CD8-positive, alpha-beta memory T cell (primary cell): ENCODE results near the gene TVP23A. TPM values are rescaled to one million over a fixed set of nuclear protein-coding genes. Genes with fewer than 3 reads are reported as not detected.

ENCODE experiments used
- CTCF ChIA-PET: fragments of 350-600 bp; sonication (Branson Sonifier 250); formaldehyde crosslinking; loops from one replicate; lab custom pipeline; 2021; ENCODE audit warnings: antibody characterized with exemption; lab: Charles Lee
- POLR2A ChIA-PET: fragments of 350-600 bp; sonication (Branson Sonifier 250); formaldehyde crosslinking; loops from one replicate; lab custom pipeline; 2021; ENCODE audit warnings: antibody characterized with exemption; lab: Charles Lee
- DNase-seq, 5 donors: peaks; one replicate each; pipeline versions ENCODE4 v3.0.0 to v3.0.0-alpha.2; 2020 to 2022; ENCODE audit warnings: mixed read lengths in 1 of 5
- H3K27ac ChIP-seq: one replicate; pipeline ENCODE4 v1.7.0; 2013; ENCODE audit warnings: low read depth, mild to moderate bottlenecking, low read length, moderate library complexity
- H3K27me3 ChIP-seq: 2 replicates; pipeline ENCODE4 v1.7.0; 2013; ENCODE audit warnings: low read length, mild to moderate bottlenecking; ENCODE audit not compliant: insufficient read depth, poor library complexity, severe bottlenecking
- H3K36me3 ChIP-seq: 2 replicates; pipeline ENCODE4 v1.7.0; 2013; ENCODE audit warnings: mild to moderate bottlenecking, low read length, moderate library complexity; ENCODE audit not compliant: insufficient read depth
- H3K4me1 ChIP-seq: 2 replicates; pipeline ENCODE4 v1.7.0; 2013; ENCODE audit warnings: mild to moderate bottlenecking, low read length, moderate library complexity; ENCODE audit not compliant: insufficient read depth
- H3K4me3 ChIP-seq: 2 replicates; pipeline ENCODE4 v1.7.0; 2013; ENCODE audit warnings: mild to moderate bottlenecking, low read length
- H3K9me3 ChIP-seq: 2 replicates; pipeline ENCODE4 v1.7.0; 2013; ENCODE audit warnings: mild to moderate bottlenecking, low read length
- H3K27ac Mint-ChIP-seq, 8 donors: one replicate each; pipeline ENCODE4 v1.8.0; 2020 to 2021; ENCODE audit warnings: mixed read lengths in 8 of 8, mild to moderate bottlenecking in 6 of 8, inconsistent platforms in 3 of 8, moderate library complexity in 3 of 8
- H3K27me3 Mint-ChIP-seq, 2 donors: one replicate each; pipeline ENCODE4 v1.8.0; 2020 to 2021; ENCODE audit warnings: mixed read lengths in 2 of 2, mild to moderate bottlenecking in 1 of 2, moderate library complexity in 1 of 2
- H3K36me3 Mint-ChIP-seq, 3 donors: one replicate each; pipeline ENCODE4 v1.8.0; 2020 to 2021; ENCODE audit warnings: mixed read lengths in 3 of 3, inconsistent platforms in 1 of 3, mild to moderate bottlenecking in 1 of 3
- H3K4me1 Mint-ChIP-seq, 3 donors: one replicate each; pipeline ENCODE4 v1.8.0; 2020 to 2021; ENCODE audit warnings: mixed read lengths in 3 of 3, inconsistent platforms in 1 of 3, mild to moderate bottlenecking in 1 of 3
- H3K4me3 Mint-ChIP-seq, 7 donors: one replicate each; pipeline ENCODE4 v1.8.0; 2020 to 2021; ENCODE audit warnings: mixed read lengths in 7 of 7, mild to moderate bottlenecking in 6 of 7, moderate library complexity in 4 of 7, inconsistent platforms in 2 of 7
- H3K9me3 Mint-ChIP-seq, 5 donors: one replicate each; pipeline ENCODE4 v1.8.0; 2020 to 2022; ENCODE audit warnings: mixed read lengths in 5 of 5, mild to moderate bottlenecking in 3 of 5, moderate library complexity in 2 of 5, inconsistent platforms in 1 of 5
- polyA plus RNA-seq: library from polyadenylated mRNA; unstranded; fragments of 300-500 nt; fragmentation: Illumina TruSeq; gene quantifications from one replicate; pipeline ENCODE4 v1.2.3, GENCODE V29; 2021
- total RNA-seq, 2 experiments: library from RNA; stranded (reverse); gene quantifications; one replicate each; pipeline ENCODE4 v1.2.3, GENCODE V29; 2021

The TVP23A gene
- total and polyA plus RNA-seq, 3 experiments from 2014 or later = 0.26 TPM; not detected in 2

- no peaks in the 10 kb centered on the region for H3K36me3 ChIP-seq
- H3K4me3 ChIP-seq = no peak overlapping the region
- H3K27ac ChIP-seq = no peak overlapping the region
- no peaks in the 10 kb centered on the region for H3K4me1 ChIP-seq
- CTCF ChIA-PET = no interaction called here
- no peaks in the 10 kb centered on the region for H3K27me3 ChIP-seq
- H3K4me3 Mint-ChIP-seq = no peak overlapping the region
- POLR2A ChIA-PET = no interaction called here
- H3K9me3 Mint-ChIP-seq = no peaks in the 10 kb centered on the region
- no peak for DNase-seq
- no peaks in the 10 kb centered on the region for H3K9me3 ChIP-seq
- no peak overlapping the region for H3K27ac Mint-ChIP-seq
- peaks cover 11 to 14% of the 10 kb centered on the region in 2 donors for H3K27me3 Mint-ChIP-seq
- no peaks in the 10 kb centered on the region for H3K4me1 Mint-ChIP-seq
- peaks cover 0 to under 1% (median 0%) of the 10 kb centered on the region in 3 donors for H3K36me3 Mint-ChIP-seq
These were observed 27.8 kb upstream of the TVP23A start for GRCh38 chr16:10846213-10846998.

- Histone ChIP-seq H3K27ac (no peak overlapping the region), H3K4me3 (no peak overlapping the region), H3K36me3 (no peaks in the 10 kb centered on the region), H3K4me1 (no peaks in the 10 kb centered on the region), H3K27me3 (no peaks in the 10 kb centered on the region), H3K9me3 (no peaks in the 10 kb centered on the region)
- Mint-ChIP-seq H3K4me3 (no peak overlapping the region), H3K4me1 (no peaks in the 10 kb centered on the region), H3K36me3 (no peaks in the 10 kb centered on the region), H3K9me3 (no peaks in the 10 kb centered on the region), H3K27ac (no peak overlapping the region), H3K27me3 (peaks cover 7% of the 10 kb centered on the region in 2 donors)
- DNase-seq = no peak
- ChIA-PET CTCF (no interaction called here), POLR2A (no interaction called here)
These were observed 22.1 kb upstream of the TVP23A start for GRCh38 chr16:10840703-10841102.

GRCh38 chr16:10839279-10839666, 20.7 kb upstream of the TVP23A start:
- Mint-ChIP-seq H3K27me3 (peaks cover 0 to 5% of the 10 kb centered on the region in 2 donors), H3K4me3 (no peak overlapping the region), H3K9me3 (no peaks in the 10 kb centered on the region), H3K36me3 (no peaks in the 10 kb centered on the region), H3K4me1 (no peaks in the 10 kb centered on the region), H3K27ac (no peak overlapping the region)
- DNase-seq = no peak
- Histone ChIP-seq H3K4me3 (no peak overlapping the region), H3K27me3 (no peaks in the 10 kb centered on the region), H3K36me3 (no peaks in the 10 kb centered on the region), H3K9me3 (no peaks in the 10 kb centered on the region), H3K4me1 (no peaks in the 10 kb centered on the region), H3K27ac (no peak overlapping the region)
- POLR2A ChIA-PET = no interaction called here
- CTCF ChIA-PET = no interaction called here

GRCh38 chr16:10838621-10839278, 20.2 kb upstream of the TVP23A start:
- no peak overlapping the region for H3K4me3 Mint-ChIP-seq
- no peaks in the 10 kb centered on the region for H3K9me3 ChIP-seq
- CTCF ChIA-PET = no interaction called here

GRCh38 chr16:10836174-10836853, 17.7 kb upstream of the TVP23A start:
- H3K4me3 ChIP-seq = no peak overlapping the region
- H3K27me3 ChIP-seq = no peaks in the 10 kb centered on the region
- ChIA-PET POLR2A (no interaction called here), CTCF (no interaction called here)
- H3K36me3 ChIP-seq = no peaks in the 10 kb centered on the region
- DNase-seq = no peak
- no peaks in the 10 kb centered on the region for H3K9me3 Mint-ChIP-seq
- no peaks in the 10 kb centered on the region for H3K4me1 ChIP-seq
- H3K4me1 Mint-ChIP-seq = no peaks in the 10 kb centered on the region
- H3K4me3 Mint-ChIP-seq = no peak overlapping the region
- no peak overlapping the region for H3K27ac ChIP-seq
- no peaks in the 10 kb centered on the region for H3K36me3 Mint-ChIP-seq
- no peak overlapping the region for H3K27ac Mint-ChIP-seq
- H3K9me3 ChIP-seq = no peaks in the 10 kb centered on the region
- H3K27me3 Mint-ChIP-seq = peaks cover 0 to 6% of the 10 kb centered on the region in 2 donors

More at GRCh38 chr16:10838621-10839278, 20.2 kb upstream of the TVP23A start:
- POLR2A ChIA-PET = no interaction called here
- H3K4me1 ChIP-seq = no peaks in the 10 kb centered on the region
- DNase-seq = no peak
- H3K4me3 ChIP-seq = no peak overlapping the region
- H3K27me3 ChIP-seq = no peaks in the 10 kb centered on the region
- H3K27ac ChIP-seq = no peak overlapping the region
- Mint-ChIP-seq H3K4me1 (no peaks in the 10 kb centered on the region), H3K27ac (no peak overlapping the region), H3K36me3 (no peaks in the 10 kb centered on the region), H3K27me3 (peaks cover 0 to 6% of the 10 kb centered on the region in 2 donors), H3K9me3 (no peaks in the 10 kb centered on the region)
- H3K36me3 ChIP-seq = no peaks in the 10 kb centered on the region

- Mint-ChIP-seq H3K27ac (no peak overlapping the region), H3K4me1 (no peaks in the 10 kb centered on the region), H3K4me3 (no peak overlapping the region), H3K36me3 (no peaks in the 10 kb centered on the region), H3K27me3 (peaks cover 0 to 6% of the 10 kb centered on the region in 2 donors), H3K9me3 (no peaks in the 10 kb centered on the region)
- Histone ChIP-seq H3K4me1 (no peaks in the 10 kb centered on the region), H3K36me3 (no peaks in the 10 kb centered on the region), H3K27me3 (no peaks in the 10 kb centered on the region), H3K9me3 (no peaks in the 10 kb centered on the region), H3K4me3 (no peak overlapping the region), H3K27ac (no peak overlapping the region)
- POLR2A ChIA-PET = no interaction called here
- DNase-seq = no peak
- CTCF ChIA-PET = no interaction called here
These were observed 16.8 kb upstream of the TVP23A start for GRCh38 chr16:10835281-10835931.

GRCh38 chr16:10834766-10835165, 16.2 kb upstream of the TVP23A start:
- no peaks in the 10 kb centered on the region for H3K36me3 Mint-ChIP-seq
- no peaks in the 10 kb centered on the region for H3K36me3 ChIP-seq
- ChIA-PET CTCF (no interaction called here), POLR2A (no interaction called here)
- H3K27me3 Mint-ChIP-seq = peaks cover 0 to 6% of the 10 kb centered on the region in 2 donors
- H3K27me3 ChIP-seq = no peaks in the 10 kb centered on the region
- no peak for DNase-seq
- no peak overlapping the region for H3K27ac Mint-ChIP-seq
- H3K27ac ChIP-seq = no peak overlapping the region
- H3K4me1 Mint-ChIP-seq = no peaks in the 10 kb centered on the region
- no peaks in the 10 kb centered on the region for H3K4me1 ChIP-seq
- no peak overlapping the region for H3K4me3 ChIP-seq
- H3K4me3 Mint-ChIP-seq = no peak overlapping the region
- H3K9me3 Mint-ChIP-seq = no peaks in the 10 kb centered on the region
- no peaks in the 10 kb centered on the region for H3K9me3 ChIP-seq

GRCh38 chr16:10834130-10834529, 15.5 kb upstream of the TVP23A start:
- Histone ChIP-seq H3K4me1 (no peaks in the 10 kb centered on the region), H3K27me3 (no peaks in the 10 kb centered on the region), H3K9me3 (no peaks in the 10 kb centered on the region), H3K27ac (no peak overlapping the region), H3K4me3 (no peak overlapping the region), H3K36me3 (no peaks in the 10 kb centered on the region)
- CTCF ChIA-PET = no interaction called here
- POLR2A ChIA-PET = no interaction called here
- Mint-ChIP-seq H3K27ac (no peak overlapping the region), H3K4me3 (no peak overlapping the region), H3K27me3 (peaks cover 0 to 6% of the 10 kb centered on the region in 2 donors), H3K9me3 (no peaks in the 10 kb centered on the region), H3K4me1 (no peaks in the 10 kb centered on the region), H3K36me3 (no peaks in the 10 kb centered on the region)
- DNase-seq = no peak
